Prostate gland (tissue), 2 donors: ENCODE measurements around the gene HMG20B.

ENCODE experiments used
- CTCF ChIP-seq, 4 experiments: fragments of 200-600 bp in 2 of 4; fragments of 450-650 bp in 2 of 4; sonication (generic) in 2 of 4; IDR thresholded peaks; 1 replicate in 3 of 4; 2 replicates in 1 of 4; pipeline ENCODE4 v1.5.1; 2016 to 2019; ENCODE audit warnings: antibody characterized with exemption in 4 of 4, mild to moderate bottlenecking in 2 of 4, moderate library complexity in 2 of 4
- POLR2AphosphoS5 ChIP-seq: sonication (generic); formaldehyde crosslinking; IDR thresholded peaks from one replicate; pipeline ENCODE4 v1.6.1; 2017; ENCODE audit warnings: antibody characterized with exemption

- peak; percentile 17 for TF ChIP-seq POLR2AphosphoS5
- TF ChIP-seq CTCF (IDR thresholded peaks at IDR 0.05): peak in 1 of 4 experiments; percentile 25
Measured at GRCh38 chr19:3570042-3570441, 2.7 kb upstream of the HMG20B start.
